Testis (tissue), 3 donors: Measurements from ENCODE around the gene ATE1. TPM values are rescaled to one million over a fixed set of nuclear protein-coding genes. Genes with fewer than 3 reads are reported as not detected.

Experiments used
- DNase-seq: peaks from one replicate; pipeline ENCODE4 v3.0.0-alpha.2; 2019
- H3K27ac ChIP-seq, 2 donors: fragments of 200-600 bp; sonication (generic); one replicate each; pipeline ENCODE4 v1.5.1; 2019
- H3K27me3 ChIP-seq: fragments of 200-600 bp; sonication (generic); one replicate; pipeline ENCODE4 v1.5.1; 2019
- H3K36me3 ChIP-seq: fragments of 200-600 bp; sonication (generic); one replicate; pipeline ENCODE4 v1.5.1; 2017; ENCODE audit warnings: low read depth; ENCODE audit errors: missing control alignments
- H3K4me1 ChIP-seq: fragments of 200-600 bp; sonication (generic); one replicate; pipeline ENCODE4 v1.5.1; 2019
- H3K4me3 ChIP-seq, 2 donors: fragments of 200-600 bp; sonication (generic); one replicate each; pipeline ENCODE4 v1.5.1; 2017 to 2019
- H3K9me3 ChIP-seq: fragments of 200-600 bp; sonication (generic); one replicate; pipeline ENCODE4 v1.5.1; 2017
- CTCF ChIP-seq, 3 experiments: fragments of 450-650 bp in 2 of 3; fragments of 200-600 bp in 1 of 3; sonication (generic) in 1 of 3; IDR thresholded peaks; one replicate each; pipeline ENCODE4 v1.5.1; 2016 to 2019; ENCODE audit warnings: antibody characterized with exemption in 3 of 3, mild to moderate bottlenecking in 2 of 3, moderate library complexity in 1 of 3
- POLR2A ChIP-seq: fragments of 450-650 bp; IDR thresholded peaks from one replicate; pipeline ENCODE4 v1.6.1; 2017; ENCODE audit warnings: antibody characterized with exemption, mild to moderate bottlenecking, moderate library complexity
- WGBS, 2 donors: methylation state at CpG; one replicate each; pipeline ENCODE4 v1.1.5; 2018; 5-methylcytosine and 5-hydroxymethylcytosine counted together
- intact Hi-C: fragments of 100-400 bp; cut with DNase I; formaldehyde crosslinking; loops from one replicate; pipeline ENCODE4 v1.15.1; 2023; ENCODE audit warnings: low total_unique reads
- polyA plus RNA-seq: library from polyadenylated mRNA; stranded (reverse); fragments of 350-450 nt; fragmentation: Illumina TruSeq; extraction: RNeasy Lipid Tissue Mini Kit (QIAGEN cat#74804); gene quantifications from one replicate; pipeline ENCODE4 v1.2.3, GENCODE V29; 2014; ENCODE audit warnings: low read depth, low replicate concordance; ENCODE audit not compliant: insufficient read depth
- total RNA-seq, 2 donors: library from RNA; depleted of rRNA; stranded (reverse); fragments of >200 nt; gene quantifications; one replicate each; pipeline ENCODE4 v1.2.3, GENCODE V29; 2016

Gene ATE1
- total and polyA plus RNA-seq, 3 donors from 2014 or later = 29.8 to 41.9 (median 34.0) TPM

- Histone ChIP-seq H3K27me3 (no peaks in the 10 kb centered on the region), H3K27ac (no peak overlapping the region), H3K36me3 (no peaks in the 10 kb centered on the region), H3K4me3 (no peak overlapping the region), H3K9me3 (no peaks in the 10 kb centered on the region), H3K4me1 (no peaks in the 10 kb centered on the region)
- TF ChIP-seq CTCF (IDR thresholded peaks at IDR 0.05) = no peak
- no peak for TF ChIP-seq POLR2A
- intact Hi-C loops = no loop called here
- DNase-seq = no peak
- whole genome bisulfite sequencing, 2 donors = 88 to 96% methylated on average over 3 of the region's 3 CpGs
Observed at GRCh38 chr10:121788115-121788514, 139.7 kb downstream of the ATE1 start.

GRCh38 chr10:121787169-121787568 is 140.7 kb downstream of the ATE1 start:
- intact Hi-C loops = no loop called here
- TF ChIP-seq CTCF (IDR thresholded peaks at IDR 0.05) = no peak
- TF ChIP-seq POLR2A = no peak
- Histone ChIP-seq H3K4me3 (no peak overlapping the region), H3K27me3 (no peaks in the 10 kb centered on the region), H3K4me1 (no peaks in the 10 kb centered on the region), H3K27ac (no peak overlapping the region), H3K9me3 (no peaks in the 10 kb centered on the region), H3K36me3 (no peaks in the 10 kb centered on the region)
- whole genome bisulfite sequencing, 2 donors = 76 to 91% methylated on average over 2 of the region's 2 CpGs
- no peak for DNase-seq

- Histone ChIP-seq H3K4me3 (no peak overlapping the region), H3K4me1 (no peaks in the 10 kb centered on the region), H3K36me3 (no peaks in the 10 kb centered on the region), H3K27me3 (no peaks in the 10 kb centered on the region), H3K9me3 (no peaks in the 10 kb centered on the region), H3K27ac (no peak overlapping the region)
- TF ChIP-seq CTCF (IDR thresholded peaks at IDR 0.05) (no peak), POLR2A (no peak)
- DNase-seq = no peak
- intact Hi-C loops = no loop called here
- WGBS, 2 donors = 80 to 82% methylated on average over 6 of the region's 6 CpGs
Observed at GRCh38 chr10:121783782-121784372, 144.0 kb downstream of the ATE1 start.

- 97 to 100% methylated on average over 4 of the region's 4 CpGs for WGBS, 2 donors
- Histone ChIP-seq H3K4me3 (no peak overlapping the region), H3K36me3 (no peaks in the 10 kb centered on the region), H3K27ac (no peak overlapping the region), H3K4me1 (no peaks in the 10 kb centered on the region), H3K27me3 (no peaks in the 10 kb centered on the region), H3K9me3 (no peaks in the 10 kb centered on the region)
- TF ChIP-seq POLR2A (no peak), CTCF (IDR thresholded peaks at IDR 0.05) (no peak)
- no peak for DNase-seq
- intact Hi-C loops = no loop called here
Observed at GRCh38 chr10:121781101-121781500, 146.7 kb downstream of the ATE1 start.

- no peaks in the 10 kb centered on the region for H3K27me3 ChIP-seq
- TF ChIP-seq POLR2A = no peak
- TF ChIP-seq CTCF (IDR thresholded peaks at IDR 0.05) = no peak
- 55 to 62% methylated on average over 2 of the region's 2 CpGs for WGBS, 2 donors
- no peak for DNase-seq
- H3K4me1 ChIP-seq = no peaks in the 10 kb centered on the region
- H3K4me3 ChIP-seq = no peak overlapping the region
- no peaks in the 10 kb centered on the region for H3K9me3 ChIP-seq
- H3K27ac ChIP-seq = no peak overlapping the region
- H3K36me3 ChIP-seq = no peaks in the 10 kb centered on the region
- intact Hi-C loops = no loop called here
Observed at GRCh38 chr10:121774813-121775212, 153.0 kb downstream of the ATE1 start.
